IPS DF 6.9 (cell line): Measurements from ENCODE around the gene ZNF579.
A peak's percentile ranks its signal among the peaks of the same experiment; 100 is the strongest.
"Not testable (repeated sequence)": the region's sequence is repeated elsewhere in the genome, so short reads cannot be mapped to it uniquely, and the experiment has no call there.

Source experiments
- DNase-seq: peaks from one replicate; pipeline ENCODE4 v3.0.0-alpha.2; 2013; ENCODE audit warnings: low read depth, low spot score
- H3K27ac ChIP-seq: one replicate; pipeline ENCODE4 v1.5.1; 2013; ENCODE audit warnings: low read length, control low read depth
- H3K27me3 ChIP-seq: 2 replicates; pipeline ENCODE4 v1.6.1; 2013; ENCODE audit warnings: mild to moderate bottlenecking, low read length; ENCODE audit not compliant: control insufficient read depth, insufficient read depth
- H3K36me3 ChIP-seq: 2 replicates; pipeline ENCODE4 v1.6.1; 2013; ENCODE audit warnings: low read length; ENCODE audit not compliant: control insufficient read depth, insufficient read depth
- H3K4me1 ChIP-seq: 2 replicates; pipeline ENCODE4 v1.6.1; 2013; ENCODE audit warnings: low read length; ENCODE audit not compliant: control insufficient read depth, insufficient read depth
- H3K4me3 ChIP-seq: 2 replicates; pipeline ENCODE4 v1.5.1; 2013; ENCODE audit warnings: mild to moderate bottlenecking, low read length
- H3K9me3 ChIP-seq: 2 replicates; pipeline ENCODE4 v1.6.1; 2013; ENCODE audit warnings: low read length, inconsistent platforms; ENCODE audit not compliant: control insufficient read depth, insufficient read depth
- WGBS: extraction: QIAGEN DNeasy Blood & Tissue Kit; methylation state at CpG from one replicate; pipeline ENCODE4 v1.1.7; 2013; ENCODE audit warnings: mixed read lengths, missing lambda C conversion rate; ENCODE audit not compliant: insufficient read length, insufficient coverage; 5-methylcytosine and 5-hydroxymethylcytosine counted together

ZNF579 gene

DNA sequence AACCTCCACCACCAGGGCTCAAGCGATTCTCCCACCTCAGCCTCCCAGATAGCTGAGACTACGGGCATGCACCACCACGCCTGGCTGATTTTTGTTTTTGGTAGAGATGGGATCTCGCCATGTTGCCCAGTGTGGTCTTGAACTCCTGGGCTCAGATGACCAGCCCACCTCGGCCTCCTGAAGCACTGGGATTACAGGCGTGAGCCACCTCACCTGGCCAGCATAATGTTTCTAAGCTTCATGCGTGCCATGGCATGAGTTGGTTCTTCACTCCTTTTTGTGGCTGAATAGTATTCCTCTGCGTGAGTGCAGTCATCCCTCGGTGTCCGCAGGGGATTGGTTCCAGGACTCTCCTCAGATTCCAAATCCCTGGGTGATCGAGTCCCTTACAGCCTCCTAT lies 4.2 kb upstream of the ZNF579 start:
- DNase-seq = no peak
- H3K4me3 ChIP-seq = no peak overlapping the region
- no peaks in the 10 kb centered on the region for H3K36me3 ChIP-seq
- H3K9me3 ChIP-seq = no peaks in the 10 kb centered on the region
- H3K27ac ChIP-seq = no peak overlapping the region
- WGBS = no CpG with 5 or more reads among the region's 11 CpGs
- H3K4me1 ChIP-seq = 0 out of 2 replicates have a peak, but pooled peaks cover 1% of the 10 kb centered on the region
- no peaks in the 10 kb centered on the region for H3K27me3 ChIP-seq

DNA sequence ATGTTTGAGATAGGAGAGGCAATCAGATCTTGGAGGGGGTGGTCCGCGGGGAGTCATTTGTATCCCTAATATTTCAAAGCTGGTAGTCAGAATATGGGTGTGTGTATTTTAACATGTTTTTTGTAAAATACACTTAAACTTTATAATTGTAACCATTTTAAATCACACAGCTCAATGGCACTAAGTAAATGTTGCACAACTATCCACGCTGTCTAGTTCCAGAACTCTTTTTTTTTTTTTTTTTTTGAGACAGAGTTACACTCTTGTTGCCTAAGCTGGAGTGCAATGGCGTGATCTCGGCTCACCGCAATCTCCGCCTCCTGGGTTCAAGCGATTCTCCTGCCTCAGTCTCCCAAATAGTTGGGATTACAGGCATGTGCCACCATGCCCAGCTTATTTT lies 3.2 kb upstream of the ZNF579 start:
- H3K9me3 ChIP-seq, H3K4me1 ChIP-seq, H3K4me3 ChIP-seq, H3K27me3 ChIP-seq, DNase-seq, H3K36me3 ChIP-seq, H3K27ac ChIP-seq: not testable (repeated sequence)
- no CpG with 5 or more reads among the region's 8 CpGs for WGBS

GRCh38 chr19:55582284-55582683 lies 1.6 kb upstream of the ZNF579 start:
- not testable (repeated sequence) for H3K27me3 ChIP-seq, H3K9me3 ChIP-seq, H3K4me1 ChIP-seq, H3K4me3 ChIP-seq, H3K27ac ChIP-seq, DNase-seq
- H3K36me3 ChIP-seq = peaks cover 15% of the 10 kb centered on the region
- WGBS = no CpG with 5 or more reads among the region's 4 CpGs

GRCh38 chr19:55581823-55582223 lies 1.2 kb upstream of the ZNF579 start:
- no peak for DNase-seq
- no peak overlapping the region for H3K27ac ChIP-seq
- no peaks in the 10 kb centered on the region for H3K27me3 ChIP-seq

GRCh38 chr19:55581145-55581822 lies 636 bp upstream of the ZNF579 start:
- no peaks in the 10 kb centered on the region for H3K27me3 ChIP-seq
- no peak overlapping the region for H3K27ac ChIP-seq
- H3K36me3 ChIP-seq = peaks cover 20% of the 10 kb centered on the region
- 0 out of 2 replicates have a peak, but pooled peaks cover 1% of the 10 kb centered on the region for H3K4me1 ChIP-seq
- H3K4me3 ChIP-seq = peak overlapping the region; percentile 94; the same call in 1 of the 2 replicates
- no peaks in the 10 kb centered on the region for H3K9me3 ChIP-seq
- DNase-seq = no peak
- WGBS = no CpG with 5 or more reads among the region's 12 CpGs

More at GRCh38 chr19:55581823-55582223, 1.2 kb upstream of the ZNF579 start:
- WGBS = no CpG with 5 or more reads among the region's 6 CpGs
- H3K36me3 ChIP-seq = peaks cover 19% of the 10 kb centered on the region
- H3K4me1 ChIP-seq = 0 out of 2 replicates have a peak, but pooled peaks cover 1% of the 10 kb centered on the region
- no peaks in the 10 kb centered on the region for H3K9me3 ChIP-seq
- H3K4me3 ChIP-seq = no peak overlapping the region

DNA sequence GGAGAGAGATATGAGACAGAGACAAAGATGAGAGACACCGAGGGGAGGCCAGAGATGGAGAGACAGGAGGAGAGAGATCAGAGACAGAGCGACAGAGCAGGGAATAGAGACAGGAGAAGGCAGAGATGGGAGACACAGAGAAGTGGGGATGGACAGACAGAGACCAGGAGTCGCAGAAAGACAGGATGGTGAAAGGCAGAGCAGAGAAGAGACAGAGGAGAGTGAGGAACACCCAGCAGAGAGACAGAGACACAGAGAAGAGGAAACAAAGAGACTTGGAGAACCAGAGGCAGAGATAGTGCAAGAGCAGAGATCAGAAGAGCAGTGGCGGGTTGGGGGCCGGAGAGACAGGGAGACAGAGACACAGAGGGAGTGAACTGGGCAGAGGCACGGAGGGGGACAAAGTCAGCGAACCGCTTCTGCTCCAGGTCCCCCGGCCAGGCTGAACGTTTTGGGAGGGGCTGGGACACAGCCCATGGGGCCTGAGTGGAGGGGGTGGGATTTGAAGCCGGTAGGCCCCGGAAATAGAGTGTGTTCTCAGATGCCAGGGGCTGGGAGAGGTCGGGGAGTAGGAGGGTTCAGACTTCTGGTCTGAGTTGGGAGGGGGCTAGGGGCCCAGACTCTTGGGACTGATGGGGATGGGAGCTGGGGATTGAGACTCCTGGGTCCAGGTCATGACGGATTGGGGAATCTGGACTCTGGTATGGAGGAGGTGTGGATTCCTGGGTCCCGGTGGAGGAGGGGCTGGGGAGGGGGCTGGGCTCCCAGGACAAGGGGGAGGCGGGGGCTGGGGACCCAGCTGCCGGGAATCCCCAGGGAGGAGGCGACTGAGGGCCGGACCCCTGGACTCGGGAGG lies 654 bp downstream of the ZNF579 start:
- Histone ChIP-seq H3K27me3 (no peaks in the 10 kb centered on the region), H3K4me1 (no peaks in the 10 kb centered on the region), H3K4me3 (peak overlapping the region; percentile 94), H3K36me3 (peaks cover 20% of the 10 kb centered on the region), H3K27ac (no peak overlapping the region), H3K9me3 (no peaks in the 10 kb centered on the region)
- WGBS = no CpG with 5 or more reads among the region's 20 CpGs
- no peak for DNase-seq

DNA sequence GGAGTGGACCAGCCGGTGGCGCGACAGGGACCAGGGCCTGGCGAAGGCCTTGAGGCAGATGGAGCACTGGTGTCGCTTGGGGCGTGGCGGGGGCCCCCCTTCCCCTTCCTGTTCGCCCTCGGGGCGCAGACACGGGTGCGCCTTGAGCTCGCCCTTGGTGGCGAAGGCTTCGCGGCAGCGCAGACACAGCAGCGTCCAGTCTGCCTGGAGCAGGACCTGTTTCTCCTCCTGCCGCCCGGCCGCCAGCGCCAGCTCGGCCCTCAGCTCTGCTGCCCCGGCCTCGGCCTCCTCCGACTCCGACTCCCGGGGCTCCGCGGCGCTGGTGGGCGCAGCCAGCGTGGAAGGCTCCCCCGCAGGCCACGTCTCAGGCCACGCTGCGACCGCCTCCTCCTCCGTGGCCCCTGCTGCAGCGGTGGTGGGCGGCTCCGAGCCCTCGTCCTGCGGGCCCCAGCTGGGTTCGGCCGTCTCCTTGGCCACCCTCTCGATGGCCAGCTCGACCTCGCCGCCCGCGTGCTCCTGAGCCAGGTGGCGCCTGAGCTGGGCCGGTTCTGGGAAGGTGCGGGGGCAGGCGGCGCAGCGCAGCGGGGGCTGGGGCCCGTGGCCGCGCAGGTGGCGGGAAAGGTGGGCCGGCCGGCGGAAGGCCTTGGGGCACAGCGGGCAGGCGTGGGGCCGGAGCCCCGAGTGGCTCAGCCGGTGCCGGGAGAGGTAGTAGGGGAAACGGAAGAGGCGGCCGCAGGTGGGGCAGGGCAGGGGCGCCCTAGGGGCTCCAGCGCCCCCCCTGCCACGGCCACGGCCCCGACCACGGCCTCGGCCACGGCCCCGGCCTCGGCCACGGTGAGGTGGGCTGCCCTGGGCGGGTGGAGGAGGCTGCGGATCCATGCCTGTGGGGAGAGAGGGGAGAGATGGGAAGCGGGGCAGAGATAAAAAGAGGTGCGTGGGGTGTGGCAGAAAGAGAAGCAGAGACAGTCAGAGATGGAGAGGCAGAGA lies 1.6 kb downstream of the ZNF579 start:
- Histone ChIP-seq H3K36me3 (peaks cover 20% of the 10 kb centered on the region), H3K4me1 (no peaks in the 10 kb centered on the region), H3K4me3 (no peak overlapping the region), H3K27ac (no peak overlapping the region), H3K27me3 (no peaks in the 10 kb centered on the region), H3K9me3 (no peaks in the 10 kb centered on the region)
- no peak for DNase-seq
- WGBS = no CpG with 5 or more reads among the region's 90 CpGs

DNA sequence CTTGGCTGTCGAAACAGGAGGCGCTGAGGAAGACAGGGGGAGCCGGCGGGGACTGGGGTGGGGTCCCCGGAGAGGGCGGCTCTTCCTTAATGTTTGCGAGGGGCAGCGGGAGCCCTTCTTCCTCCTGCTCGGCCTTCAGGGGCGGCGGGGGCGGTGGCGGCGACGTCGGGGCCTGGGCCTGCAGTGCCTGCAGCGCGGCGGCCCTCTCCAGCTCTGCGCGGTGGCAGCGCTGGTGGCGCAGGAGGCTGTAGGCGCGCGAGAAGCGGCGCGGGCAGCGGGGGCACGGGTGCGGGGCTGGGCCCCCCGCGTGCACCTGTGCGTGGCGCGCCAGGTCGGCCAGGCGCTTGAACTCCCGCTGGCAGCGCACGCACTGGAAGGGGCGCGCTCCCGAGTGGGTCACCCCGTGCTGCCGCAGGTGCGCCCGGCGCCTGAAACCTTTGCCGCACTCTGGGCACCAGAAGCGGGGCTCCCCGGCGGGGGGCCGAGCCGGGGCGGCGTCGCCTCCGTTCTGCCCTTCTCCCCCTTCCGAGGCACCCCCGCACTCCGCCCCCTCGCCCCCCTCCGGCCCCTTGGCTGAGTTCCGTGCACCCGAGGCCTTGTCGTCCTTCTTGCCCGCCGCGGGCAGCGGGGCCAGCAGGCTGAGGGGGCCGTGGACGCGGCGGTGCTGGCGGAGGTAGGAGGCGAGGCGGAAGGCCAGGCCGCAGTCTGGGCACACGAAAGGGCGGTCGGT lies 2.5 kb downstream of the ZNF579 start:
- Histone ChIP-seq H3K4me3 (no peak overlapping the region), H3K4me1 (no peaks in the 10 kb centered on the region), H3K9me3 (no peaks in the 10 kb centered on the region), H3K36me3 (peaks cover 20% of the 10 kb centered on the region), H3K27me3 (no peaks in the 10 kb centered on the region), H3K27ac (no peak overlapping the region)
- DNase-seq = no peak
- WGBS = no CpG with 5 or more reads among the region's 83 CpGs

GRCh38 chr19:55576746-55577145 lies 3.9 kb downstream of the ZNF579 start:
- Histone ChIP-seq H3K27ac (no peak overlapping the region), H3K4me3 (no peak overlapping the region), H3K27me3 (no peaks in the 10 kb centered on the region), H3K9me3 (no peaks in the 10 kb centered on the region), H3K4me1 (no peaks in the 10 kb centered on the region), H3K36me3 (peaks cover 20% of the 10 kb centered on the region)
- WGBS = no CpG with 5 or more reads among the region's 5 CpGs
- DNase-seq = no peak
